ENCODE results near the gene ABCA4. TPM values are rescaled to one million over a fixed set of nuclear protein-coding genes. Genes with fewer than 3 reads are reported as not detected.

The ABCA4 gene
- polyA plus RNA-seq, 12 donors, result 0.20 to 2.3 (median 0.70) TPM; not detected in 2

DNA sequence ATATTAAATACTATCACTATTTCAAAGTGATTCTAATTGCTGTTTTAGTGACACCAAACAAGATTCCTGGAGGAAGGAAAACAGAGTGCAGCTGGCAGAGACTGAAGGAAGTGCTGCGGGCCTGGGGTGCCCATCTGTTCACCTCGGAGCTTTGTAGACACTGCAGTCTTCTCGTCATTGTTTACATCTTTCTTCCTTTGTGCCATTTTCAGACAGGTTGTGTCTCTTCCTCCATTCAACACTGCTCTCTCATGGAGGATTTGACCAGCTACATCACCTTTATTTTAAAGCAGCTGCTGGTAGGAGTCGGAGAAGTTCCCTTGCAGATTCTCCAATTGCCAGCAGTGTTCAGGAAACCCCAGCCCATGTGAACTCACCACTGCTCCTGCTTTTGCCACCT is 37.3 kb downstream of the ABCA4 start:
- no peak for DNase-seq

GRCh38 chr1:94081566-94082344 is 39.2 kb downstream of the ABCA4 start:
- no peak for DNase-seq

GRCh38 chr1:94079989-94080388 is 41.0 kb downstream of the ABCA4 start:
- DNase-seq, result no peak

DNA sequence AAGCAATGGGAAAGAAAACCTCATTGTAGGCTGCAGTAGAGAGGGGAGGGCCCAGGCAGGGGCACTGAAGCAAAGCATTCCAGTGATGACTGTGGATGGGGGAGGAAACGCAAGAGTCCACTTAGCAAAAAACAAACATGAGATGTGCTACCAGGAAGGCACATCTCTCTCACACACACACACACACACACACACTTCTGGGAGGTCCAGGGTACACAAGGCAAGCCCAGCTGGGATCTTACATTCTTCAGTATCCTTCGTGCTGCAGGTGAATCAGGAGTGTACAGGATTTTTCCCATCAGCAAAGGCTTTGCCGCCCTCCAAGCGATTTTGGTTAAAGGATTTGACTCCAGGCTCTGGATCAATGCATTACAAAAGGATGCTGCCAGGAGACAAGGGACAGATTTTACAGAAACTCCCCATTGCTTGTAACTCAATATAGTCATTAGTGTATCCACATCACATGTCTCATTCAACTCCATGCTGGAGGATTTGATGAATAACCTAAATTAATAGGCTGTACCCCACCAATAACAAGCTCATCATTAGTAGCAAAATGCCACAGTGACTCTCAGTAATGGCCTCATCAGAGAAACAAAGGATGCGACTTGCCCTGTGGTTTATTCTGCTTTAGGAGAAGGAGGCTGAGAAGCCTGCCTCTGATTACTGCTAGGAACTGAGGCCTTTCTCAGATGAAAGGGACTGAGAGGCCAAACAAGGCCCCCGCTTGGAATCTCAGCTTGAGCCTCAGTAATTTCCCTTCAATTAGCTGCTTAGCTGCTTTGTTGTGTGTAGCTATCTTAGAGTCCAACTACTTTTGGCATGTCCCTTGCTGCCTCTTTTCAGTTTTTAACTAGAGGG is 41.6 kb downstream of the ABCA4 start:
- DNase-seq, result no peak

DNA sequence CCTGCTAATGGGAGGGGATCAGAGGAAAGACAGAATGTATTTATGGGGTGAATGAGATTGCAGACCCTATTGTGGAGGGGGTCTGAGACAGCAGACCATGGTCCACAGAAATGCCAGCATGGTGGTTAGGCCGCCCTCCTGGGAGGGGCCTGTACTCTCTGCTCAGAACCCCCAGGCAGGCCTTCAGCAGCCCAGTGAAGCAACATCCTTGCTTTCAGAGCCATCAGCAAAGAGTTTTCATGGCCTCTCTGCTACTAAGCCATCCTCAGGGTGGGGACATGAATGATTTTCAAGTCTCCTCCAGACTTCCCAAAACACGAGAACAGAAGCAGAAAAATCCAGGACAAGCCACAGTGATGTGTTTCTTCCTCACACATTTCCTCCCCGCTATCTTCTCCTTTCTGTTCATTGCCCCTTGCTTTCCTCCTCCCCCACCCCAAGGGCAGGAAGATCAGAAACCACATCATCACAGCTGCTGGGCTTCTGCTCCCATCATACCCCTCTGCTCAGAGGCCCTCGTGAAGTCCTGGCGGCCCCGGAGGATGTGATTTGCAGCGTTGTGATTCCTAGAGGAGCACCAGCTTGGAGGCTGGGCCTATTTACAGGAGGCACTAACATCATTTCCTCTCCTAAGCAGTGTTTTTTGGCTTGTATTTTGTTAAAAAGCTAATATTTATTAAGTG is 48.0 kb downstream of the ABCA4 start:
- no peak for DNase-seq

- DNase-seq, result no peak
These were observed 49.0 kb downstream of the ABCA4 start for GRCh38 chr1:94071976-94072375.

DNA sequence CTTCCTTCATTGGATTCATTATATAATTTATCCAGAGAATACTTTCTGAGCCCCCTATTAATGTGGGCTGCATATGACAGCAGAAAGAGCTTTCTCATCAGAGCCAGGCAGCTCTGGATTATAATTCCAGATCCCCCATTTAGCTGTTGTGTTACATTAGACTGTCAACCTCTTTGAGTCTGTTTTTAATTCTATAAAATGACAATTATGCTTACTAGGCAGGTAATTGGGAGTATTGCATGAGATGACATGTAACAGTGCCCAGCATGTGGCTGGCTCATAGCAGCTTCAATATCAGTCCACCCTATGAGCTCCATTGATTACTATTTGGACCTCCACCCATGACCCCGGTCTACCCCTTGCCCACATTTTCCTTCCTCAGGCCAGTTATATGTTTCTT is 49.6 kb downstream of the ABCA4 start:
- no peak for DNase-seq

DNA sequence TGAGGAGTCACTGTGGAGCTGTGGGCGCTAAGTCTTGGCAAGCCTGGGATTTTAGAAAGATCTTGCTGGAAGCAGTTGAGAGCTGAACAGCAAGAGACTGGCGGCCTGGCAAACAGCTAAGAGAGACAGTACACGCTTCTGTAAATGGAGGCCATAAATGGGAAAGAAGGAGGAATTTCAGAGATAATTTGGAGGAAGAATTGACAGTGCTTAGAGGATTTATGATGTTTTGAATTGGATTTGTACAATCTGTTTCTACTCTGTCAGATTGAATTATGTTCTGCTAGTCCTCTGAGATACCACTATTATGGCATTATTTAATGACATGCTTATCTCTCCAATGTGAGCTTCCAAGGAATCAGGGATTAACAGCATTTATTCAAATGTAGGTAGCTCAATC is 50.1 kb downstream of the ABCA4 start:
- no peak for DNase-seq

- DNase-seq, result no peak
These were observed 51.0 kb downstream of the ABCA4 start for GRCh38 chr1:94069919-94070285.

- peak; percentile 41 for DNase-seq
These were observed 51.7 kb downstream of the ABCA4 start for GRCh38 chr1:94068999-94069918.

- DNase-seq, result no peak
These were observed 52.6 kb downstream of the ABCA4 start for GRCh38 chr1:94068096-94068998.

- no peak for DNase-seq
These were observed 53.8 kb downstream of the ABCA4 start for GRCh38 chr1:94067196-94067595.

DNA sequence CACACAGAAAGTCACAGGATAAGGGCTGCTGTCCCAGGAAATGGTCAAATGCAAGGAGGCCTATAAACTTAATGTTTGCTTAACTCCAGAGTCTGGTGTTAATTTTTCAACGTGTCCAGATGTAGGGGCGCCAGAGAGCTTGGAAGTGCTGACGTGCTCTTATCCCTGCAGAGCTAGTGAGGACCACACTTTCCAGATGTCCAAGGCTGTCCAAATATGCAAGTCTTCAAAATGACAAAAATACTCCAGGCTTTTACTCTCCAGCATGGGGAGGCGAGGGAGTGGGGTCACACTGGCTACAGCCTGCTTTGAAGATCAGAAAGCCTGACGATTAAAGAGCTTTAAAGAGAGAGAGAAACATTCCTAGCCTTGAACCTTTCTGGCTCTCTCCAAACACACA is 57.6 kb downstream of the ABCA4 start:
- DNase-seq, result peak; percentile 64

GRCh38 chr1:94061513-94062443 is 59.2 kb downstream of the ABCA4 start:
- DNase-seq, result no peak

- no peak for DNase-seq
These were observed 60.2 kb downstream of the ABCA4 start for GRCh38 chr1:94060720-94061119.

GRCh38 chr1:94058766-94059165 is 62.2 kb downstream of the ABCA4 start:
- no peak for DNase-seq

DNA sequence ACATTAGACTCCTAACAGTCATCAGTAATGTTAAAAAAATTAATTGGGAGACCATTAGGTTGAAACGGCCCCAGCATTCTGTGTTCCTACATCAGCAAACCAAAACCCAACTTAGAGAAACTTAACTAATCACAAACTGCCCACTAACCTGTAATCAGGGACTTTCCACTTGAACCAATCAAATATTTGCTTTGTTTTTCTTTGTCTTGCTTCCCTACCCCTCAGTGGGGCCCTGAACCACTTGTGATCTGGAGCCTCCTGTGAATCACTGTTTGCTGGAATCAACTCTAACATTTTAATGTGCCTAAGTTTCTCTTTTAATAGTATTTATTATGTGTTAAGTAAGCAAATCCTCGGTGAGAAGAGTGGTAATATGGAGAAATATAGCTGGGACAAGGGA is 64.0 kb downstream of the ABCA4 start:
- no peak for DNase-seq

GRCh38 chr1:94056171-94056570 is 64.8 kb downstream of the ABCA4 start:
- DNase-seq, result no peak

DNA sequence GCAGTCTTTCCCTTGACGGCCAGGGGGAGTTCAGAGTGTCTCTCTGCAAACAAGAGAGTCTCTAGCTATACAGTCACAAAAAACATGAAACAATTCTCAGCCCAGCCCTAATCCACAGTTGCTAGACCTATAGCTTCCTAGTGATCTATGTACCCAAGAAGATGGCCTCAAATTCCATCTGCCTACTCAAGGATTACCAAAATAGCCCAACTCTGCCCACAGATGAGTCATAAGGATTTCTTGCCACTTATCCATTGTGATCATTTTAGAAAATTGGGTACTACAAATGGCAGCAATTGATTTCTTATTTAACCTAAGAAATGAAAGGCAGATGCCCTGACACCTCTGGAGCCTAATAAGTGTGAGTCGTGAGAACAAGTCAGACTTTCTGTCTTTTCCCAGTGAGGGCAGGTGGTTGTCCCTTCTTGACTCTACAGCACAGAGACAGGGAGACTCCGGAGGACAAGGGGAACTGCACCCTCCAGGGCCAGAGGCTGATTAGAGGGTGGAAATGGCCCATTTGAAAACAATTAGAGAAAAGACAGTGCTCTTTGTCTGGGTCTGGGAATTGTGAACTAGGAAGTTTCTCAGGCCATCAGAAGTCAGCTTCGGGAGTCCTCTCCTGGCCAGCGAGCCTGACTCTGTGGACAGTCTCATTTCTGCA is 65.4 kb downstream of the ABCA4 start:
- DNase-seq, result no peak

Measured in muscle of arm (tissue), 12 donors.